ENCODE results near the gene FAR1.

- TF ChIP-seq CTCF (IDR thresholded peaks at IDR 0.05) (no peak), POLR2A (IDR thresholded peaks at IDR 0.05) (no peak)
Measured at GRCh38 chr11:13705710-13706109, 37.2 kb downstream of the FAR1 start.
